A673 (cell line): Measurements from ENCODE around the gene SCAANT1. TPM values are rescaled to one million over a fixed set of nuclear protein-coding genes. Genes with fewer than 3 reads are reported as not detected.

Experiments used
- BruUV-seq: library from RNA; stranded (reverse); fragments of 400-500 nt; replicated peaks from 2 replicates; lab custom pipeline; 2021; lab: Mats Ljungman, UMichigan
- CTCF ChIA-PET: fragments of 300-600 bp; sonication (Branson Sonifier 250); formaldehyde crosslinking; loops from one replicate; lab custom pipeline; 2022; ENCODE audit warnings: antibody characterized with exemption; lab: Charles Lee
- POLR2A ChIA-PET: fragments of 300-600 bp; sonication (Branson Sonifier 250); formaldehyde crosslinking; loops from one replicate; lab custom pipeline; 2022; ENCODE audit warnings: antibody characterized with exemption; ENCODE audit not compliant: low non-redundant PET; lab: Charles Lee
- DNase-seq: peaks from one replicate; pipeline ENCODE4 v3.0.0-alpha.2; 2015; ENCODE audit warnings: low spot score
- H3K27ac ChIP-seq: fragments of 200-600 bp; sonication (generic); 2 replicates; pipeline ENCODE4 v1.5.1; 2016; ENCODE audit warnings: mixed run types, low read depth, mild to moderate bottlenecking, mixed read lengths, antibody characterized with exemption, low read length; ENCODE audit not compliant: poor library complexity, severe bottlenecking
- H3K27me3 ChIP-seq: fragments of 200-600 bp; sonication (generic); replicated peaks from 2 replicates; pipeline ENCODE4 v1.6.1; 2017; ENCODE audit warnings: mixed run types, low read depth, mild to moderate bottlenecking, mixed read lengths, antibody characterized with exemption, low read length; ENCODE audit not compliant: insufficient read depth, poor library complexity
- H3K36me3 ChIP-seq: fragments of 200-600 bp; sonication (generic); 2 replicates; pipeline ENCODE4 v1.6.1; 2016; ENCODE audit warnings: mixed run types, mild to moderate bottlenecking, mixed read lengths, antibody characterized with exemption, low read length; ENCODE audit not compliant: insufficient read depth, poor library complexity, severe bottlenecking
- H3K4me1 ChIP-seq: fragments of 200-600 bp; sonication (generic); 2 replicates; pipeline ENCODE4 v1.6.1; 2017; ENCODE audit warnings: mixed run types, mild to moderate bottlenecking, mixed read lengths, antibody characterized with exemption, low read length; ENCODE audit not compliant: insufficient read depth, poor library complexity, severe bottlenecking
- H3K4me3 ChIP-seq: fragments of 200-600 bp; sonication (generic); 2 replicates; pipeline ENCODE4 v1.5.1; 2016; ENCODE audit warnings: low read depth, mixed run types, mild to moderate bottlenecking, mixed read lengths, low read length; ENCODE audit not compliant: poor library complexity, severe bottlenecking
- H3K9me3 ChIP-seq: fragments of 200-600 bp; sonication (generic); 2 replicates; pipeline ENCODE4 v1.6.1; 2016; ENCODE audit warnings: mixed run types, low read depth, mild to moderate bottlenecking, mixed read lengths, antibody characterized with exemption, low read length; ENCODE audit not compliant: poor library complexity, severe bottlenecking
- EZH2 ChIP-seq: fragments of 200-600 bp; sonication (generic); IDR thresholded peaks from 2 replicates; pipeline ENCODE4 v1.6.1; 2017; ENCODE audit warnings: borderline replicate concordance, low read depth, mild to moderate bottlenecking, mixed read lengths, antibody characterized with exemption, low read length; ENCODE audit not compliant: poor library complexity, severe bottlenecking
- intact Hi-C: fragments of 100-400 bp; cut with micrococcal nuclease; formaldehyde crosslinking; loops from one replicate; pipeline ENCODE4 v1.10.0; 2022; ENCODE audit not compliant: unreplicated experiment
- total RNA-seq: library from RNA; stranded (reverse); gene quantifications from 2 replicates; pipeline ENCODE4 v1.2.3, GENCODE V29; 2021
- TF ChIP-seq, protein P1 (sequence below): fragments of 300-800, 200-600 bp; sonication (generic); conservative IDR thresholded peaks from 2 replicates; pipeline ENCODE4 v1.5.1; 2017; ENCODE audit warnings: low read depth, mild to moderate bottlenecking, antibody characterized with exemption, low read length, moderate library complexity, mixed read lengths

The SCAANT1 gene
- total RNA-seq, 1 experiment from 2014 or later, result not detected

DNA sequence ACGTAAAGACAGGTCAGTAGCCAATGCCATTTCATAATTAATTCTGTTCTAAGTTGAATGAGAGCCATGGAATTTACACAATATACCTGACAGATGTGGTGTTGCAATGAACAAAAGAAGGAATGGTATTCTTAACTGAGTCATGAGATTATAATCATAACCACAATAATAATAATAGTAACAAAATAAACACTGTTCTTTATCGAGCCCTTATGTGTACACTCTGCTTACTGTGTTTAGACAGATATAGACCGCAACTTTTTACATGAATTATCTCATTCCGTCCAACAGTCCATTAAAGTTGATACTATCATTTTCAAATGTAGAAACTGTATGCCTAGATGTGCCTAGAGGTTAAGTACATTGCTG, 28.2 kb upstream of the SCAANT1 start:
- Histone ChIP-seq H3K9me3 (no peaks in the 10 kb centered on the region), H3K4me3 (no peak overlapping the region), H3K27me3 (no peaks in the 10 kb centered on the region), H3K4me1 (peaks cover 5% of the 10 kb centered on the region), H3K27ac (no peak overlapping the region), H3K36me3 (no peaks in the 10 kb centered on the region)
- POLR2A ChIA-PET, result no interaction called here
- DNase-seq, result no peak
- BruUV-seq, result no TSS peak
- no peak for TF ChIP-seq EZH2
- TF ChIP-seq, protein P1, sequence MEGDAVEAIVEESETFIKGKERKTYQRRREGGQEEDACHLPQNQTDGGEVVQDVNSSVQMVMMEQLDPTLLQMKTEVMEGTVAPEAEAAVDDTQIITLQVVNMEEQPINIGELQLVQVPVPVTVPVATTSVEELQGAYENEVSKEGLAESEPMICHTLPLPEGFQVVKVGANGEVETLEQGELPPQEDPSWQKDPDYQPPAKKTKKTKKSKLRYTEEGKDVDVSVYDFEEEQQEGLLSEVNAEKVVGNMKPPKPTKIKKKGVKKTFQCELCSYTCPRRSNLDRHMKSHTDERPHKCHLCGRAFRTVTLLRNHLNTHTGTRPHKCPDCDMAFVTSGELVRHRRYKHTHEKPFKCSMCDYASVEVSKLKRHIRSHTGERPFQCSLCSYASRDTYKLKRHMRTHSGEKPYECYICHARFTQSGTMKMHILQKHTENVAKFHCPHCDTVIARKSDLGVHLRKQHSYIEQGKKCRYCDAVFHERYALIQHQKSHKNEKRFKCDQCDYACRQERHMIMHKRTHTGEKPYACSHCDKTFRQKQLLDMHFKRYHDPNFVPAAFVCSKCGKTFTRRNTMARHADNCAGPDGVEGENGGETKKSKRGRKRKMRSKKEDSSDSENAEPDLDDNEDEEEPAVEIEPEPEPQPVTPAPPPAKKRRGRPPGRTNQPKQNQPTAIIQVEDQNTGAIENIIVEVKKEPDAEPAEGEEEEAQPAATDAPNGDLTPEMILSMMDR, result no peak
- intact Hi-C loops, result no loop called here
- CTCF ChIA-PET, result no interaction called here

DNA sequence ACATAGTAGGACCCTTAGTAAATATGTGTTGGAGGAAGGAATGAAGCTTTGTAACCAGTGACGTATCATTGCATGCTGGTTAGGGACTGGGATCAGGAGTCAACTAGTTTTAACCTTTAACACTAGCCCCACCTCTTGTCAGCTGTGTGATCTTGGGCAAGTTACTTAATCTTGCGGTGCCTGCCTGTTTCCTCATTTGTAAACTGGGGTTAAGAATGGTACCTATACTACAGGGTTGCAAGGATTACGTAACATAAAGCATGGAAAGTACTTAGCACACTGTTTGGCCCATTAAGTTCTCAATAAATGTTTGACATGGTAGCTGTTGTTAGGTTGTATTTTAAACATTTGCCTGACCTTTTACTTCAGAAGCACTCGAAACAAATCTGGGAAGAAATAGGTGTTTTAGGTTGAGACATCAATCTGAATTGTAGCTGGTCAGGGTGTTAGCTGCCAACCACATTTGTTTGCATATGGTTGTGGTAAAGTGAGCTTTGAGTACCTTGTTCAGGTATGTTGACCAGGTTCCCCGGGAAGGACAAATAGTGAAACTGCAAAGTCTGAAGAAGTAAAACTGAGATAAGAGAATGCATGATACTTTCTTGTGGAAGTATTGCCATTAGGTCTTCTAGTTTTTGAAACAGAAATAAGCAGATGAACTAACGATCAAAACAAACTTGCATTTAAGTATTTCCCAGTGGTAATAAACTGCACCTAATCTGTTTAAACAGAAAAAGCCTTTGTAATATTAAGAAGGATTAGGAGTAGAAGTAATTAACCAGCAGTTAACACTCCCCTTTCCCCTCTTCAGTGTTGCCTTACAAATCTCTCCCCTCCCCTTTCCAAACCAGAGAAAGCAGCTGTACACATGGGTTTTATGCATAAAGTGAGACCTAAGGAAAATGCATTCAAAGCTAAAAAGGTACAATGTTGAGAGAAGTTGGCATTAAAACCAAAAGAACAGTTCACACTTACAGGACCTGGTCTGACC, 25.8 kb upstream of the SCAANT1 start:
- intact Hi-C loops, result no loop called here
- Histone ChIP-seq H3K27me3 (no peaks in the 10 kb centered on the region), H3K9me3 (no peaks in the 10 kb centered on the region), H3K36me3 (no peaks in the 10 kb centered on the region), H3K4me3 (no peak overlapping the region), H3K27ac (no peak overlapping the region), H3K4me1 (peaks cover 5% of the 10 kb centered on the region)
- CTCF ChIA-PET, result no interaction called here
- BruUV-seq, result no TSS peak
- POLR2A ChIA-PET, result no interaction called here
- DNase-seq, result no peak
- TF ChIP-seq EZH2, result no peak
- TF ChIP-seq, protein P1, result no peak

DNA sequence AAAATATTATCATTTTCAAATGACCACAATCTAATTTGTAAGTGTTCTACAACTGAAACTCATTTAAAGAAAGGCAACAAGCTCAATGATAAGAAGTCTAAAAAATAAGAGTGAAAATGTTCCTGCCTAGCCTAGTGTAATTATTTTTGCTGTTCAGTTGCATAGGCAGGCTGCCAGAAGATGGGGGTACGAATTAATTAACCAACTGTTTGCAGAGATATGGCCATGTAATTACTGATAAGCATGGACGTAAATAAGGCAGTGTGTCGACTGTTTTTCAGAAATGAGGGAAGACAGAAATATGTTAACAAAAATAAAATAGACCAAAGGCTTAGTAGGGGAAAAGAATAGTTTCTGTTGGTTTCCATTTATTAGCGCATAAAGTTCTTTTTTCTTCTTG, 24.7 kb upstream of the SCAANT1 start:
- Histone ChIP-seq H3K4me1 (peaks cover 5% of the 10 kb centered on the region), H3K9me3 (no peaks in the 10 kb centered on the region), H3K36me3 (no peaks in the 10 kb centered on the region), H3K27ac (no peak overlapping the region), H3K4me3 (no peak overlapping the region), H3K27me3 (no peaks in the 10 kb centered on the region)
- ChIA-PET POLR2A (no interaction called here), CTCF (no interaction called here)
- BruUV-seq, result no TSS peak
- TF ChIP-seq, protein P1, result no peak
- no peak for TF ChIP-seq EZH2
- intact Hi-C loops, result no loop called here
- no peak for DNase-seq
